GM18498 (cell line): ENCODE data around the gene OR52I1.

Source experiments
- ATAC-seq: cut with Tn5 transposase; IDR thresholded peaks from one replicate; pipeline ENCODE4 v1.9.1; 2021; ENCODE audit warnings: mild to moderate bottlenecking, moderate library complexity; ENCODE audit not compliant: unreplicated experiment

OR52I1 gene

DNA sequence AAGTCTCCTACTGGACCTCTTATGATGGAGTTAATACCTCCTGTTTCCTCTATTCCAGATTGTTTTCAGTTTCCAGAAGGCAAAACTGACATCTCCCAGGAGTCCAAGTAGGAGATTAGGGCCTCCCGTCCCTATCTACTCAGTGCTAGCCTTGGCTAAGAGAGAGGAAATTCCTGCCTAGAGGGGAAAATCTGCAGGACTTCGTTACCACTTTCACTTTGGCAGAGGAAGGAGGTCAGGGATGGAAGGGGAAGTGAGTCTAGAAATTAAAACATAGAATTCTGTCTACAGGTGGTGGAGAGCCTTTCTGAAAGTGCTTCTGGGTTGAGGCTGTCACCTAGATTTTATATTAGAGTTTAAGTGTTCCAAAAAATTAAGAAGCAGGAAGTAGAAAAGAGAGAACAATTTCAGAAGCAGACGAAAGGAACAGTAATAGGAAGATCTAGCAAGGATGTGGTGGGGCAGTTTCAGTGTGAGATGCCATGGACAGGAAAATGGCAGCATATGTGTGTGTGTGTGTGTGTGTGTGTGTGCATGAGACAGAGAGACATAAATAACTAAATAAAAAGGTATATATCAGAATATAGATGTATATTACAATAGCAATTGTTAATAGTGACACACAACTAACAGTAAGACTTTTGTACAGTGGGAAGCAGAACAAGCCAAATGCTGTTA lies 16.6 kb downstream of the OR52I1 start:
- no peak for ATAC-seq

DNA sequence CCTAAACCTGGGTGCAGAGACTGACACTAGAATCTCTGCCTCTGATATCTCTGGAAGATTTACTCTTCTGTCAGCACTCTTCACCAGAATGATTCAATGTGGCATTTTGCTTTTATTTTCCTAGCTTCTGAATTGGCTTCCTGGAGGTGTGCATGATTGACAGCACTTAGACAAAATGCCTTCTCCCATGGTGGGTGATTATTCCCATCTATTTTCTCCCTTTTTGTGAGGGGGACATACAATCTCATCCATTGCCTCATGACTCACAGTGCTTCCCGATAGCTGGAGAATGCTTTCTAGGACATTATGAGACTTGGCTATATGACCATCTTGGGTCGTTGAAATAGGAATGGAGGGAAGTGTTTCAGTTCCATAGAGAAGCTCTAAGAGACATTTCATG lies 18.1 kb downstream of the OR52I1 start:
- no peak for ATAC-seq

DNA sequence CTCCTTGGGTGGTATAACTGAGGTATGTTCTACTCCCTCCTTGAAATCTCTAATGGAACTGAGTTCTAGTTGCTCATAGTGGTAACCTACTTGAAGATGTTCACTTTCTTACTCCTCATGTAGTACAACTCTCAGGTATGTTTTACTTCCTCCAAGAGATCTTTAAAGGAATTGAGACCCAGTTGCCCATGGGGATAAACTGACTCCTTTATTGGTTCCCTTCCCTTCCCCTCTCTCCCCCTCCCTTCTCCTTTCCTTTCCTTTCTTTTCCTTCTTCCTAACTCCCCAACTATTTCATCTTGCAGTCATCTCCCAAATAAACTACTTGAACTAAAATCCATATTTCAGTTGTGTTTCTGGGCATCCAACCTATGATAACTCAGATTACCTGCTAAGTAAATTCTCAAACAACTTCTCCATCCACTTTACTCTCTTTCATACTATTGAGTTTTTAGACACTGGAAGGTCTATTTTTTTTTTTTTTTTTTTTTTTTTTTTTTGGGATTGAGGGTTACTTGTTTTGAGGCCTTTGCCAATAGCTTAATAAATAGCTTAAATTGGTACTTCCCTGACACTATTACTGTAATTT lies 22.1 kb downstream of the OR52I1 start:
- no peak for ATAC-seq

DNA sequence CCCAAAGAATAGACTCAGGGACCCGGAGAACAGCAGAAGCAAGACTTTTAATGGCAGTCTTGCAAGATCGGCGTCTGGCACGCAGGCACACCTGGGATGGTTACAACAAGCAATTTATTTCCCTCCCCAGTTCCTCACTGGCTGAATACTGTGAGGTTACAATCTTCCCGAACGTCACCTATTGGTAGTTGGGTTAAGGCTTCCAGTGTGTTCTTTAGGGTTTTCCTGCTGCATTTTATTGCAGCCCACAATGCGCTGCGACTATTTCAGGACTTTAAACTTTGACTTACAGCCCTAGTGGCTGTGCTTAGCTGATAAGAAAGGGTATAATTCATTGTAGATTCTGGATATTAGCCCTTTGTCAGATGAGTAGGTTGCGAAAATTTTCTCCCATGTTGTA lies 25.7 kb downstream of the OR52I1 start:
- no peak for ATAC-seq

DNA sequence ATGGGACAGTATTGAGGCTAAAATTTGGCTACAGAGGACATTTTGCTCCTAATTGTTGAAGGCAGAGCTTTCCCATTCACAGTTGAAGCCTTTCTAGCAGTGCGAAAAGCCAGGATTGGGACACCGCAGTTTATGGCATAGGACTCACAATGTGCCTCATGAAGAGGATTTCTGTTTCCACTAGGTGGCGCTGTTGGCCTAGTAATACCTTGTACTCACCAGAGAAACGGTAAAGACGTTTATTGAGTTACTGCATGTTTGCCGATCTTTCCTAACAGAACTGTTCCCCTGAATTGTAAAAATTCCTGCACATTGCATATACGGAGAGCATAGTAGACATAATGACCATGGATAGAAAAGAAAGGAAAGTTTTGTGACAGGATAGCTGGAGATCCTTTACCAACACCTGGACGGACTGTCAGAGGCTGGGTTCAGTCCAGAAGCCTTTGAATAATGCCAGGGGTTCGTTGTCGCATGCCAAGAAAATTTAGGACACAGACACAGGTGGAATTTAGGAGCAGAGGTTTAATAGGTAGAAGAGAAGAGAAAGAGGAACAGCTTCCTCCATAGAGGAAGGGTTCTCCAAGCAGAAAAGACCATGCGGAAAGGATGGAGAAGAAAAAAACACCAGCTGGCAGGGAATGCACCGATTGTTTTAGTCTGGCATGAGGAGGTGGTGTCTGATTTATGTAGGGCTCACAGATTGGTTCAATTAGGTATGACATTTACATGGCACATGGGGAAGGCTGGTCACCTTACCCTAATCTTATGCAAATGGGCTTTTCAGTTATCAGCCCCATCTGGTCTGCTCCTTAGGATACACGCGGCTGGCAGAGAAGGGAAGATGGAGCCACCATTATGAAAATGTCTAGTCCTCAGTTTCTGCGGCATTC lies 32.6 kb downstream of the OR52I1 start:
- peak; percentile 60 for ATAC-seq

DNA sequence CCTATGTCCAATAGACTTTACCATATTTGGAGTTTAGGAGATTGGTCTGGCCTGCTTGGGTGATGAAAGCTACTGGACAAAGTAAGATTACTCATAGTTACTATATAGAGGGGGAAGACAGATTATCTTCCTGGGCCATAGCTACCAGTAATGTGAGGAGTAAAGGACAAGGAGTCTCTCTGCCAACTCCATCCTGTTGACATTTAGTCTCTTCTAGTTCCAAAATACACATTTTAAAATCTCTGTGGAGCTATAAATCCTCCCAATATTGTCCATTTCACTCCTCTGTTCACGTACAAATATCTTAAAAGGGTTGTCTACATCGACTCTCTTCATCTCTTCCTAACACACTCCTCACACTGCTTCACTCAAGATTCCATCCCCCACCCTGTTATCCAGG lies 42.3 kb downstream of the OR52I1 start:
- ATAC-seq: no peak

DNA sequence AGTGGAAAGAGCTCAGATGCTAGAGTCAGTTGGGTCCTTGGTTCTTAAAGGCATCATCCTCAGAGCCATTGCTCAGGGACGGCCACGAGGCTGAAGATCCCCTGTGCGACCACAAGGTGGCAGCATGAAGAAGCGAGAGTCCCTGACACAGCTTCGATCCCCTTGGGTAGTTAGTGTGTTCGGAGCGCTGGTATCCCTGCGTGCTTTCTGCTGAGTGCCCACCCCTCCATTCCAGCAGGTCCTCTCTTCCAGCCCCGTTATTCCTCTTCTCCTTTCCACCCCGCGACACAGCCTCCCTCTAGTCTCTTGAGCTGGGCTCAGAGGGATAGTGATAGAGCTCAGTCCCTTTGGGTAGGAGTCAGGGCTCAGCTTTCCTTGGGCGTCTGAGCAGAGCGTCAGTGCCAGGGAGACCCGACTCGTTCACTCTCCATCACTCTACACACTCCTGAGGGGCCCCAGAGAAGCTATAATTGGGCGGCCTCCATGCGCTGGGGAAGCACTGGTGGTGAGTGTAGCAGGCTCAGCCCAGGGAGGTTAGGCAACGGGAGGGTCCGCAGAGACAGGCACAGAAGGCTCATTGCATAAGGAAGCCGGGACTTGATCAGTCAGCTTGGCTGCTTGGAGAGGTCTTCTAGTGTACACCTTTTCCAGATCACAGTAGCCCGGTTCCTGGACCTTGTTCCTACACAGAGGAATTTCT lies 43.3 kb downstream of the OR52I1 start, which contains the start of gene OR51D1:
TSS of gene OR51D1 (plus strand) at position 516 of the 700 bp plus-strand sequence. CDS start 2,314 bp downstream, outside the sequence.
- peak; percentile 99 for ATAC-seq

DNA sequence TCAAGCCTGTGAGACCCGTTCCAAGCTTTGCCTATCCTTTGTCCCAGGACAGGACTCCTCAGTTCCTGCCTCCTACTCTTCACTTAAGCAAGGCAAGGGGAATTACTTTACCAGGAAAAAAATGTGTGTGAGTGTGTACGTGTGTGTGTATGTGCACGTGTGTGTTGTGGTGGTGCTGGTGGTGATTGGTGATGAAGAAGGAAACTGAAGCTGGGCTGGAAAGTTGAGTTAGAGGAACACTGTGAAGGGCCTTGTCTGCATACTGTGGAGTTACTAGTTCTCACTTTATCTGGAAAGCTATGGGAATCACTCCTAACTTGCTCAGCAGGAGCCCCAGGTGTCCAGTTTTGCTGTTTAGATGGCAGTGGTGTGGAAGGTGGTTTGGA lies 43.8 kb downstream of the OR52I1 start:
- no peak for ATAC-seq

DNA sequence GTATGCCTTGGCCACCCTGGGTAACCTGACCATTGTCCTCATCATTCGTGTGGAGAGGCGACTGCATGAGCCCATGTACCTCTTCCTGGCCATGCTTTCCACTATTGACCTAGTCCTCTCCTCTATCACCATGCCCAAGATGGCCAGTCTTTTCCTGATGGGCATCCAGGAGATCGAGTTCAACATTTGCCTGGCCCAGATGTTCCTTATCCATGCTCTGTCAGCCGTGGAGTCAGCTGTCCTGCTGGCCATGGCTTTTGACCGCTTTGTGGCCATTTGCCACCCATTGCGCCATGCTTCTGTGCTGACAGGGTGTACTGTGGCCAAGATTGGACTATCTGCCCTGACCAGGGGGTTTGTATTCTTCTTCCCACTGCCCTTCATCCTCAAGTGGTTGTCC lies 46.1 kb downstream of the OR52I1 start:
- ATAC-seq: no peak

DNA sequence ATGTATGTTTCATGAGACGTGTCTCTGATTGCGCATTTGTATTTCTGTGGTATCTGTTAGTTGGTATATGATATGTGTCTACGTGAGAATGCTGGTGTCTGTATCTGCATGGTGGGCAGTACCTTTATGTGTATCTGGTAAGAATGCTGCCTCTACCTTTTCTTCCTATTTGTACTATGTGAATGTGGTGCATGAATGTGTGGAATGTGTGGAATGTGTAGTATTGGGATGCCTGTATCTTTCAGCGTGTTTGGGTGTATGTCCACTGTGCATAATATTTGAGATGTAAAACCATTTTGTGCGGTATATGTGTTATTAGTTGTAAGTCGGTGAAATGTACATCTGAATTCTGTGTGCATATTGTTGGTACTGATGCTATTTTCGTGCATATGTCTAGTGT lies 47.7 kb downstream of the OR52I1 start:
- ATAC-seq: no peak

DNA sequence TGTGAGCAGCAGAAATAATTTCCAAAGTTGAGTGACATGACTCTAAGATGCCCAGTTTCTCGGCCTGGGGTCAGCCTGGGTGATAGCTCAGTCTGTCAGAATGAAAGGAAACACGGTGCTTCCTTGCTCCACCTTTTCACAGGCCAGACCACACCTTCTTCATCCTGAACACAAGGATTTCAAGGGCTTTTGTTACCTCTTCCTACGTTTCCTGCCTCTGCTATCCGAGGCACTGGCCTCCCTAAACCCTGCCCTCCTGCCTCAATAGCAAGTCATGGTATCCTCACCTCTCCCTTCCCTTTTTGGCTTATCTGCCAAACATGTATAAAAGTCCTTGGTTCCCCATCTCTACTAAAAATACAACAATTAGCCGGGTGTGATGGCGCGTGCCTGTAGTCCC lies 48.2 kb downstream of the OR52I1 start:
- no peak for ATAC-seq

DNA sequence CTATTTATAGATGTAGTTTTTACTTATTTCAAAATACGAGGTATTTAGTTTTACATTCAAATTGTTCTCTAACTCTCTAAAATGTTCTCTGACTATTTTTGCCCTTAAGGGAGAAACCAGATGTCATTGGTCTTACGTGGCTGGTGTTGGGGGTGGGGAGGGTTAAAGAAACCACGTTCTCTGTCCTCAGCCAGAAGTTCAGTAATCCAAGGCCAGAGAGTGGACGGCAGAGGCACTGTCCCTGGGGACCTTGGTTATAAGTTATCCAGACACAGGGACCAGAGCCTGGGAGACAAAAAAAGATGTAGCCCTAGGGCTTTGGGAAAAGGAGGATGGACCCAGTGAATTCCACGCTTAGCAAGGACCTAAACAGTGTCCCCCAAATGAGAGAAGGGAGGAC lies 49.2 kb downstream of the OR52I1 start:
- no peak for ATAC-seq

DNA sequence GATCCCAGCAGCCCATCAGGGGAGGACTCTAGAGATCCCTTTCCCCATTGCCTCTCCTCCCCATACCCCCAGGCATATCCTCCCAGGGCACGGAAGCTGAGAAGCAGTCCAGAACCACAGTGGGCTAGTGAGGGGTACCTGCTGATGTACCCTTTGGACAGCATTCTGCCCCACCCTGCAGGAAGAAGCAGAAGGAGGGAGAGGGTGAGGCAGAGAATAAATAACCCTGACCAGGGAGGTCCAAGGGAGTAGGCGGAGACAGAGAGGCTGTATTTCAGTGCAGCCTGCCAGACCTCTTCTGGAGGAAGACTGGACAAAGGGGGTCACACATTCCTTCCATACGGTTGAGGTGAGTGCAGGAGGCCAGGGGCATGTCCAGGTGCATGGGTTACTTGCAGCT lies 49.8 kb downstream of the OR52I1 start, which contains the start of gene OR51E1:
TSS of gene OR51E1 (plus strand) at position 301 of the 400 bp plus-strand sequence. CDS start 8,545 bp downstream, outside the sequence.
- ATAC-seq: no peak

DNA sequence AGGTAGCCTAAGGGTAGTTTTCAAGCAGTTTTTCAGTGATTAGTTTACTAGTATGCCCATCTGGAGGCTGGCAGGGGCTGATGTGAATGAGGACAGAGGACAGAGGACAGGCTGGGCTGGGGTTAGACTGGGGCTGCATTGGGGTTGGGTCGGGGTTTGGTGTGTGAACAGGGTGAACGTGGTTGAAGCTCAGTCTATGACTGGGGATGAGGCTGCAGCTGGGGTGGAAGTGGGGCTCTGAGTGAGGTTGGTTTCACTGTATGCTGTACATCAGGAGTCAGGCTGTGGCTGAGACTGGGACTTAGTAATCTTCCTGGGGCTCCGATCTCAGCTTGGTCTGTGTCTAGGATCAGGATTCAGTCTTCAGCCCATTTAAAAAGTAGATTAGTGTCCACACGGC lies 50.4 kb downstream of the OR52I1 start:
- ATAC-seq: no peak
